Prostate gland (tissue), 2 donors: ENCODE measurements around the gene LTK. TPM values are rescaled to one million over a fixed set of nuclear protein-coding genes. Genes with fewer than 3 reads are reported as not detected.
"Not testable (repeated sequence)": the region's sequence is repeated elsewhere in the genome, so short reads cannot be mapped to it uniquely, and the experiment has no call there.

Experiments used
- DNase-seq: peaks from one replicate; pipeline ENCODE4 v3.0.0-alpha.2; 2019; ENCODE audit warnings: low spot score
- H3K27ac ChIP-seq, 2 donors: fragments of 200-600 bp; sonication (generic); 2 replicates each; pipeline ENCODE4 v1.5.1; 2017 to 2019
- H3K27me3 ChIP-seq: fragments of 200-600 bp; sonication (generic); replicated peaks from 2 replicates; pipeline ENCODE4 v1.5.1; 2019; ENCODE audit not compliant: insufficient read depth
- H3K36me3 ChIP-seq, 2 donors: fragments of 200-600 bp; sonication (generic); 1 replicate in 1 of 2; 2 replicates in 1 of 2; pipeline versions ENCODE4 v1.5.1 to v1.8.1; 2017 to 2019
- H3K4me1 ChIP-seq: fragments of 200-600 bp; sonication (generic); replicated peaks from 2 replicates; pipeline ENCODE4 v1.5.1; 2019
- H3K4me3 ChIP-seq, 2 donors: fragments of 200-600 bp; sonication (generic); 2 replicates each; pipeline ENCODE4 v1.5.1; 2017 to 2019
- H3K9me3 ChIP-seq: fragments of 200-600 bp; sonication (generic); 2 replicates; pipeline ENCODE4 v1.5.1; 2017
- CTCF ChIP-seq, 4 experiments: fragments of 200-600 bp in 2 of 4; fragments of 450-650 bp in 2 of 4; sonication (generic) in 2 of 4; IDR thresholded peaks; 1 replicate in 3 of 4; 2 replicates in 1 of 4; pipeline ENCODE4 v1.5.1; 2016 to 2019; ENCODE audit warnings: antibody characterized with exemption in 4 of 4, mild to moderate bottlenecking in 2 of 4, moderate library complexity in 2 of 4
- POLR2A ChIP-seq: fragments of 450-650 bp; IDR thresholded peaks from one replicate; pipeline ENCODE4 v1.6.1; 2016; ENCODE audit warnings: antibody characterized with exemption, mild to moderate bottlenecking
- POLR2AphosphoS5 ChIP-seq: sonication (generic); formaldehyde crosslinking; IDR thresholded peaks from one replicate; pipeline ENCODE4 v1.6.1; 2017; ENCODE audit warnings: antibody characterized with exemption
- WGBS: methylation state at CpG from one replicate; pipeline ENCODE4 v1.1.5; 2018; 5-methylcytosine and 5-hydroxymethylcytosine counted together
- intact Hi-C: fragments of 100-400 bp; cut with DNase I; formaldehyde crosslinking; loops from one replicate; pipeline ENCODE4 v1.14.2; 2022
- total RNA-seq, 2 donors: library from RNA; depleted of rRNA; stranded (reverse); fragments of >200 nt; gene quantifications; one replicate each; pipeline ENCODE4 v1.1.0, GENCODE V29; 2016

Gene LTK
- total RNA-seq, 2 donors from 2014 or later = 1.5 TPM; not detected in 1

DNA sequence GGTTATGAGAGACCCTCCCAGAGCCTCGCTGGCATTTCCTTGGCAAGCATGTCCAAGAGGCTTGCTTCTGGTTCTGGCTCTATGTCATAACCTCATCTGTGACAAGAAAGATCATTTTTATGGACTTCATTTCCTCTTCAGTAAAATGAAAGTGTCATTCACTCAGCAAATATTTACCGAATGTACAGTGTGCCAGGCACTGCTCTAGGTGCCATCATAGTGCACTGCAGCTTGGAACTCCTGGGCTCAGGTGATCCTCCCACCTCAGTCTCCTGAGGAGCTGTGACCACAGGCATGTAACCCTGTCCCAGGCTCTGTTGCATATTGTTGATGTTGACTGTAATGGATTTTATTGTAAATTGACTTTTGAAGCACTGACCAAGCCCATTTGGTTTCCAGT is 38.7 kb downstream of the LTK start:
- no peaks in the 10 kb centered on the region for H3K4me1 ChIP-seq
- H3K36me3 ChIP-seq = peaks cover 6 to 9% of the 10 kb centered on the region in 2 donors
- WGBS = 35% methylated on average over 2 of the region's 2 CpGs
- DNase-seq = no peak
- intact Hi-C loops = no loop called here
- no peaks in the 10 kb centered on the region for H3K27me3 ChIP-seq
- H3K27ac ChIP-seq = no peak overlapping the region
- H3K4me3 ChIP-seq = no peak overlapping the region
- TF ChIP-seq CTCF (IDR thresholded peaks at IDR 0.05) (no peak), POLR2AphosphoS5 (no peak), POLR2A (no peak)
- no peaks in the 10 kb centered on the region for H3K9me3 ChIP-seq

DNA sequence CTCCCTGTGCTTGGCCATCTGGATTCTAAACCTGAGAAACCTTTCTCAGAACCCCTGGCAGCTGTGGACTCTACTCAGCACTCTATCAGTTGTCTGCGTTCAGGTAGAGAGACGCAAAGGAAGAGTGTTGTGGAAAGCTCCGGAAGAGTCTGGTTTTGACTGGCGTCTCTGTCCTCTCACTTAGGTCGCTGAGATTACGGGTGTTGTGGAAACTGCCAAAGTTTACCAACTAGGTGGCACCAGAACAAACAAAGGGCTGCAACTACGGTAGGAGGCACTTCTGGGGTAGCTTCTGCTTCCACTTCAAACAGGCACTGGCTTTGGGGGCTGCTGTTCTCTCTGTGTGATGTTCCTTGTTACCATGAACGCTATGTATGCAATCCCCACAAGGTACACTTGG is 39.2 kb downstream of the LTK start:
- no peaks in the 10 kb centered on the region for H3K27me3 ChIP-seq
- H3K27ac ChIP-seq = no peak overlapping the region
- TF ChIP-seq CTCF (IDR thresholded peaks at IDR 0.05) (no peak), POLR2AphosphoS5 (no peak), POLR2A (no peak)
- H3K4me3 ChIP-seq = no peak overlapping the region
- no peaks in the 10 kb centered on the region for H3K9me3 ChIP-seq
- H3K36me3 ChIP-seq = peaks cover 6 to 8% of the 10 kb centered on the region in 2 donors
- WGBS = 68% methylated on average over 8 of the region's 8 CpGs
- no peak for DNase-seq
- no peaks in the 10 kb centered on the region for H3K4me1 ChIP-seq
- intact Hi-C loops = no loop called here

GRCh38 chr15:41473418-41473817 is 40.2 kb downstream of the LTK start:
- Histone ChIP-seq H3K27ac (no peak overlapping the region), H3K27me3 (no peaks in the 10 kb centered on the region), H3K4me3 (no peak overlapping the region), H3K9me3 (no peaks in the 10 kb centered on the region), H3K4me1 (no peaks in the 10 kb centered on the region), H3K36me3 (peaks cover 6 to 12% of the 10 kb centered on the region in 2 donors)
- intact Hi-C loops = no loop called here
- DNase-seq = no peak
- WGBS = 91% methylated on average over 11 of the region's 11 CpGs
- TF ChIP-seq CTCF (IDR thresholded peaks at IDR 0.05) (no peak), POLR2AphosphoS5 (no peak), POLR2A (no peak)

- H3K4me3 ChIP-seq, H3K27ac ChIP-seq, DNase-seq, H3K9me3 ChIP-seq, intact Hi-C loops, H3K4me1 ChIP-seq, H3K27me3 ChIP-seq, H3K36me3 ChIP-seq: not testable (repeated sequence)
- 95% methylated on average over 6 of the region's 6 CpGs for WGBS
Observed at GRCh38 chr15:41469644-41470043, 44.0 kb downstream of the LTK start.

DNA sequence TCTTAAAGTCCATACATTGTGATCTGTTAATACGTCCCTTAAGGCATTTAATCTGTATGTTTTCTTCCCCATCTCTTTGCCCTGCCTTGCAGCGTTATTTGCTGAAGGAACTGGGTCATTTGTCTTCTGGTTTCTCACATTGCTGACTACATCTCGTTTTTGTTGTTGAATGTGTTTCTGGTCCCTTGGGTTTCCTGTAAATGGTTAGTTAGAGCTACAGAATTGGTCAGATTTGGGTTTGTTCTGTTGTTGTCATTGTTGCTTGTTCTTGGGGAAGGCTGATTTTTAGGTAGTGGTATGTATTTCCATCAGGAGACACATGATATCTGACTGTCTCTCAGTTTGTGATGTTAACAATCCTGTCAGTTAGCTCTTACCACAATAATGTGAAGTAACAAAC is 46.9 kb downstream of the LTK start:
- no peak overlapping the region for H3K4me3 ChIP-seq
- no peak overlapping the region for H3K27ac ChIP-seq
- TF ChIP-seq POLR2AphosphoS5 (no peak), CTCF (IDR thresholded peaks at IDR 0.05) (no peak), POLR2A (no peak)
- DNase-seq = no peak
- intact Hi-C loops = no loop called here
- H3K9me3 ChIP-seq = no peaks in the 10 kb centered on the region
- peaks cover 0 to 10% of the 10 kb centered on the region in 2 donors for H3K36me3 ChIP-seq
- H3K27me3 ChIP-seq = no peaks in the 10 kb centered on the region
- WGBS = 72% methylated on average over 3 of the region's 3 CpGs
- no peaks in the 10 kb centered on the region for H3K4me1 ChIP-seq
